ENCODE data around the gene MYO1E.

GRCh38 chr15:59256482-59256881 lies 116.2 kb downstream of the MYO1E start:
- TF ChIP-seq ZNF8 (CRISPR knock-in tag; IDR thresholded peaks at IDR 0.05) = no peak
- no peak for TF ChIP-seq ZNF70 (CRISPR knock-in tag; IDR thresholded peaks at IDR 0.05)
- TF ChIP-seq ARNTL (CRISPR knock-in tag; IDR thresholded peaks at IDR 0.05; ENCODE audit: borderline replicate concordance, low read depth) = no peak
- TF ChIP-seq SNAI2 (CRISPR knock-in tag; IDR thresholded peaks at IDR 0.05) = no peak
- no peak for TF ChIP-seq ZFP3 (CRISPR knock-in tag; IDR thresholded peaks at IDR 0.05)
- no peak for TF ChIP-seq PPARA (CRISPR knock-in tag; IDR thresholded peaks at IDR 0.05; ENCODE audit: borderline replicate concordance)
- no peak for TF ChIP-seq TCF4 (CRISPR knock-in tag; IDR thresholded peaks at IDR 0.05; ENCODE audit: borderline replicate concordance)
- no peak for TF ChIP-seq CREB5 (CRISPR knock-in tag; IDR thresholded peaks at IDR 0.05; ENCODE audit: low read depth)
- TF ChIP-seq, protein P1, sequence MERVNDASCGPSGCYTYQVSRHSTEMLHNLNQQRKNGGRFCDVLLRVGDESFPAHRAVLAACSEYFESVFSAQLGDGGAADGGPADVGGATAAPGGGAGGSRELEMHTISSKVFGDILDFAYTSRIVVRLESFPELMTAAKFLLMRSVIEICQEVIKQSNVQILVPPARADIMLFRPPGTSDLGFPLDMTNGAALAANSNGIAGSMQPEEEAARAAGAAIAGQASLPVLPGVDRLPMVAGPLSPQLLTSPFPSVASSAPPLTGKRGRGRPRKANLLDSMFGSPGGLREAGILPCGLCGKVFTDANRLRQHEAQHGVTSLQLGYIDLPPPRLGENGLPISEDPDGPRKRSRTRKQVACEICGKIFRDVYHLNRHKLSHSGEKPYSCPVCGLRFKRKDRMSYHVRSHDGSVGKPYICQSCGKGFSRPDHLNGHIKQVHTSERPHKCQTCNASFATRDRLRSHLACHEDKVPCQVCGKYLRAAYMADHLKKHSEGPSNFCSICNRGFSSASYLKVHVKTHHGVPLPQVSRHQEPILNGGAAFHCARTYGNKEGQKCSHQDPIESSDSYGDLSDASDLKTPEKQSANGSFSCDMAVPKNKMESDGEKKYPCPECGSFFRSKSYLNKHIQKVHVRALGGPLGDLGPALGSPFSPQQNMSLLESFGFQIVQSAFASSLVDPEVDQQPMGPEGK (CRISPR knock-in tag; IDR thresholded peaks at IDR 0.05; ENCODE audit: borderline replicate concordance) = no peak
- TF ChIP-seq ISL1 (CRISPR knock-in tag; IDR thresholded peaks at IDR 0.05) = no peak
- TF ChIP-seq BACH2 (CRISPR knock-in tag; IDR thresholded peaks at IDR 0.05; ENCODE audit: borderline replicate concordance) = no peak
- no peak for TF ChIP-seq ZC3H10 (CRISPR knock-in tag; IDR thresholded peaks at IDR 0.05)
- TF ChIP-seq TOX (CRISPR knock-in tag; IDR thresholded peaks at IDR 0.05; ENCODE audit: borderline replicate concordance) = no peak
- no peak for TF ChIP-seq TSHZ2 (CRISPR knock-in tag; IDR thresholded peaks at IDR 0.05)
